Mononuclear cell (primary cell): ENCODE data around the gene NFIA. TPM values are rescaled to one million over a fixed set of nuclear protein-coding genes. Genes with fewer than 3 reads are reported as not detected.

Source experiments
- H3K27me3 ChIP-seq: 2 replicates; pipeline ENCODE4 v1.6.0; 2011; ENCODE audit warnings: low read length, control low read depth; ENCODE audit not compliant: insufficient read depth
- H3K4me1 ChIP-seq: 2 replicates; pipeline ENCODE4 v1.5.1; 2011; ENCODE audit warnings: mild to moderate bottlenecking, low read length, control low read depth; ENCODE audit not compliant: insufficient read depth
- H3K4me3 ChIP-seq: 2 replicates; pipeline ENCODE4 v1.5.1; 2011; ENCODE audit warnings: mild to moderate bottlenecking, low read length, moderate library complexity
- H3K9me3 ChIP-seq: 2 replicates; pipeline ENCODE4 v1.5.1; 2011; ENCODE audit warnings: low read depth, mild to moderate bottlenecking, control low read depth, low read length
- total RNA-seq: library from RNA; depleted of rRNA; stranded (reverse); fragments of >200 nt; gene quantifications from one replicate; pipeline ENCODE4 v1.2.3, GENCODE V29; 2012

The NFIA gene
- total RNA-seq, 1 donor: 3.5 TPM

- H3K4me1 ChIP-seq: peaks cover 16% of the 10 kb centered on the region
- H3K4me3 ChIP-seq: no peak overlapping the region
- H3K9me3 ChIP-seq: no peaks in the 10 kb centered on the region
- no peaks in the 10 kb centered on the region for H3K27me3 ChIP-seq
Observed at GRCh38 chr1:61098906-61099437, 16.6 kb downstream of the NFIA start.

- peaks cover 16% of the 10 kb centered on the region for H3K4me1 ChIP-seq
- no peaks in the 10 kb centered on the region for H3K9me3 ChIP-seq
- no peaks in the 10 kb centered on the region for H3K27me3 ChIP-seq
- no peak overlapping the region for H3K4me3 ChIP-seq
Observed at GRCh38 chr1:61100578-61100977, 18.2 kb downstream of the NFIA start.

- Histone ChIP-seq H3K9me3 (no peaks in the 10 kb centered on the region), H3K4me1 (peaks cover 16% of the 10 kb centered on the region), H3K27me3 (no peaks in the 10 kb centered on the region), H3K4me3 (no peak overlapping the region)
Observed at GRCh38 chr1:61101536-61101935, 19.2 kb downstream of the NFIA start.

GRCh38 chr1:61102041-61102440 is 19.7 kb downstream of the NFIA start:
- no peak overlapping the region for H3K4me3 ChIP-seq
- H3K9me3 ChIP-seq: no peaks in the 10 kb centered on the region
- H3K4me1 ChIP-seq: peaks cover 16% of the 10 kb centered on the region
- H3K27me3 ChIP-seq: no peaks in the 10 kb centered on the region

GRCh38 chr1:61102621-61103020 is 20.3 kb downstream of the NFIA start:
- Histone ChIP-seq H3K4me1 (peaks cover 16% of the 10 kb centered on the region), H3K9me3 (no peaks in the 10 kb centered on the region), H3K4me3 (no peak overlapping the region), H3K27me3 (no peaks in the 10 kb centered on the region)

- Histone ChIP-seq H3K9me3 (no peaks in the 10 kb centered on the region), H3K4me3 (no peak overlapping the region), H3K27me3 (no peaks in the 10 kb centered on the region), H3K4me1 (peaks cover 11% of the 10 kb centered on the region)
Observed at GRCh38 chr1:61104220-61104671, 21.9 kb downstream of the NFIA start.

GRCh38 chr1:61107638-61108037 is 25.3 kb downstream of the NFIA start:
- no peaks in the 10 kb centered on the region for H3K4me1 ChIP-seq
- H3K4me3 ChIP-seq: no peak overlapping the region
- H3K27me3 ChIP-seq: no peaks in the 10 kb centered on the region
- H3K9me3 ChIP-seq: no peaks in the 10 kb centered on the region

- Histone ChIP-seq H3K9me3 (no peaks in the 10 kb centered on the region), H3K4me1 (no peaks in the 10 kb centered on the region), H3K27me3 (no peaks in the 10 kb centered on the region), H3K4me3 (no peak overlapping the region)
Observed at GRCh38 chr1:61109158-61109557, 26.8 kb downstream of the NFIA start.

- Histone ChIP-seq H3K4me3 (no peak overlapping the region), H3K4me1 (peaks cover 2% of the 10 kb centered on the region), H3K9me3 (no peaks in the 10 kb centered on the region), H3K27me3 (no peaks in the 10 kb centered on the region)
Observed at GRCh38 chr1:61109910-61110309, 27.5 kb downstream of the NFIA start.

GRCh38 chr1:61110554-61110953 is 28.2 kb downstream of the NFIA start:
- Histone ChIP-seq H3K4me1 (peaks cover 7% of the 10 kb centered on the region), H3K27me3 (no peaks in the 10 kb centered on the region), H3K9me3 (no peaks in the 10 kb centered on the region), H3K4me3 (no peak overlapping the region)

- no peaks in the 10 kb centered on the region for H3K9me3 ChIP-seq
- H3K27me3 ChIP-seq: no peaks in the 10 kb centered on the region
- peaks cover 7% of the 10 kb centered on the region for H3K4me1 ChIP-seq
- H3K4me3 ChIP-seq: no peak overlapping the region
Observed at GRCh38 chr1:61111084-61112004, 29.0 kb downstream of the NFIA start.

GRCh38 chr1:61114178-61114870 is 32.0 kb downstream of the NFIA start:
- no peaks in the 10 kb centered on the region for H3K9me3 ChIP-seq
- peaks cover 7% of the 10 kb centered on the region for H3K4me1 ChIP-seq
- no peaks in the 10 kb centered on the region for H3K27me3 ChIP-seq
- H3K4me3 ChIP-seq: no peak overlapping the region

GRCh38 chr1:61115436-61115835 is 33.1 kb downstream of the NFIA start:
- no peaks in the 10 kb centered on the region for H3K9me3 ChIP-seq
- H3K4me1 ChIP-seq: peaks cover 7% of the 10 kb centered on the region
- H3K4me3 ChIP-seq: no peak overlapping the region
- H3K27me3 ChIP-seq: no peaks in the 10 kb centered on the region

- H3K4me1 ChIP-seq: peaks cover 7% of the 10 kb centered on the region
- no peaks in the 10 kb centered on the region for H3K27me3 ChIP-seq
- no peak overlapping the region for H3K4me3 ChIP-seq
- H3K9me3 ChIP-seq: no peaks in the 10 kb centered on the region
Observed at GRCh38 chr1:61116421-61116820, 34.1 kb downstream of the NFIA start.

- no peaks in the 10 kb centered on the region for H3K9me3 ChIP-seq
- H3K27me3 ChIP-seq: no peaks in the 10 kb centered on the region
- no peak overlapping the region for H3K4me3 ChIP-seq
- peaks cover 7% of the 10 kb centered on the region for H3K4me1 ChIP-seq
Observed at GRCh38 chr1:61117283-61117682, 34.9 kb downstream of the NFIA start.
